HUES48 (cell line): Measurements from ENCODE around the gene PPM1L.

Source experiments
- H3K27ac ChIP-seq: one replicate; pipeline ENCODE4 v1.7.0; 2013; ENCODE audit warnings: low read depth, low read length, inconsistent platforms
- H3K27me3 ChIP-seq: 2 replicates; pipeline ENCODE4 v1.6.1; 2013; ENCODE audit warnings: mild to moderate bottlenecking, low read length; ENCODE audit not compliant: control insufficient read depth, insufficient read depth
- H3K36me3 ChIP-seq: 2 replicates; pipeline ENCODE4 v1.6.1; 2013; ENCODE audit warnings: low read length; ENCODE audit not compliant: control insufficient read depth, insufficient read depth
- H3K4me1 ChIP-seq: 2 replicates; pipeline ENCODE4 v1.6.1; 2013; ENCODE audit warnings: mild to moderate bottlenecking, low read length; ENCODE audit not compliant: control insufficient read depth, insufficient read depth
- H3K4me3 ChIP-seq: 2 replicates; pipeline ENCODE4 v1.5.1; 2013; ENCODE audit warnings: mild to moderate bottlenecking, low read depth, low read length
- H3K9ac ChIP-seq: 2 replicates; pipeline ENCODE4 v1.6.1; 2013; ENCODE audit warnings: mild to moderate bottlenecking, low read depth, low read length, moderate library complexity
- H3K9me3 ChIP-seq: 2 replicates; pipeline ENCODE4 v1.6.1; 2013; ENCODE audit warnings: low read length; ENCODE audit not compliant: control insufficient read depth, insufficient read depth

PPM1L gene

DNA sequence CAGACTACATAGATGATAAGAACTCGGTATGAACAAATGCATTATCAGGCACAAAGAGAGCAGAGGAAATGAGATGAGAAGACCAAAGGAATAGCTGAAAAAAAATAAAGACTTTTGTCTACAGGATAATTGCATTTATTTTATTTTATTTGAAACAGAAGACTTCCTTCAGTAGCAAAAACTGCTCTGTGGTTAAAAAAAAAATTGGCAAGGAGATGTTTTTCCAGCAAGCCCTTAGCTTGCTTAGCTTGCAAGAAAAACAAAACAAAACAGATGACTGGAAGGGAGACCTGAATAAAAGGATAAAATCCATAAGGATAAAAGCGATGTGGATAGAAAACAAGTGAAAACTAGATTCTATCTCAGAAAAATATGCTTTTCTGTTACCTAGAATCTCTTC is 9.1 kb upstream of the PPM1L start:
- Histone ChIP-seq H3K4me3 (no peak overlapping the region), H3K4me1 (no peaks in the 10 kb centered on the region), H3K9me3 (no peaks in the 10 kb centered on the region), H3K9ac (no peak overlapping the region), H3K27me3 (no peaks in the 10 kb centered on the region), H3K27ac (no peak overlapping the region), H3K36me3 (no peaks in the 10 kb centered on the region)

DNA sequence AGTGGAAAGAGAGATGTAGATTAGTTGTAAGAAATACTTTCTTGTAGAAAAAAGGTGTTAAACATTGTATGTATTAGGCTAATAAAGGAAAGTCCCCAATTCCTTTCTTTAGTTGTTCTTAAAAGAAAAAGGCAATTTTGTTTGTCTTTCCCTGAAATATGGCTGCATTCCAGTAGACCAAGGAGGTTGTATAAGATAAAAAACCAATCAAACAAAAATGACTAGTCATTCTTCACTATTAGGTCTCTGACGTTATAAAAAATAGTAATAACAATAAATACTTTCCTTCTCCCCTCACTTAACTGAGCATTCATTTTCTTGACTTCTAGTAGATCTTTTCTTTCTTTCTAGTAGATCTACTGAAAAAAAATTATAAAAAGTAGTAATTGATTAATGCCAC is 8.6 kb upstream of the PPM1L start:
- H3K36me3 ChIP-seq = no peaks in the 10 kb centered on the region
- no peaks in the 10 kb centered on the region for H3K9me3 ChIP-seq
- H3K9ac ChIP-seq = no peak overlapping the region
- H3K27ac ChIP-seq = no peak overlapping the region
- peaks cover under 1% of the 10 kb centered on the region; the same call in 1 of the 2 replicates for H3K27me3 ChIP-seq
- no peak overlapping the region for H3K4me3 ChIP-seq
- no peaks in the 10 kb centered on the region for H3K4me1 ChIP-seq

DNA sequence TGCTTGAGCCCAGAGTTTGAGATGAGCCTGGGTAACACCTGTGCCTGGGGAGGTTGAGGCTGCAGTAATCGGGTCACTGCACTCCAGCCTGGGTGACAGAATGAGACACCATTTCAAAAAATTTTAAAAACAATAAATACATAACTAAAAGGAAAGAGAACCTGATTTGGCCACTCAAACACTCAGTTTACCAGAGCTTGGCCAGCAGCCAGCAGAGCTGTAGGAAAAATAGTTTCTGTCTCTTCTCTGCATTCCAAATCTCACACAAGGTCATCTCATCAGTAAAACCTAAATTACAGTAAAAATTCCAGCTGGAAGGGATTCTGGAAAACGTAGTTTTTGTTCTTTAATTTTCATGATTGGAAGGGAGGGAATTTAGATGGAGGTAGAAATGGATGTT is 7.8 kb upstream of the PPM1L start:
- no peaks in the 10 kb centered on the region for H3K4me1 ChIP-seq
- H3K36me3 ChIP-seq = no peaks in the 10 kb centered on the region
- no peaks in the 10 kb centered on the region for H3K9me3 ChIP-seq
- no peak overlapping the region for H3K9ac ChIP-seq
- H3K27ac ChIP-seq = no peak overlapping the region
- peaks cover 9% of the 10 kb centered on the region for H3K27me3 ChIP-seq
- no peak overlapping the region for H3K4me3 ChIP-seq

DNA sequence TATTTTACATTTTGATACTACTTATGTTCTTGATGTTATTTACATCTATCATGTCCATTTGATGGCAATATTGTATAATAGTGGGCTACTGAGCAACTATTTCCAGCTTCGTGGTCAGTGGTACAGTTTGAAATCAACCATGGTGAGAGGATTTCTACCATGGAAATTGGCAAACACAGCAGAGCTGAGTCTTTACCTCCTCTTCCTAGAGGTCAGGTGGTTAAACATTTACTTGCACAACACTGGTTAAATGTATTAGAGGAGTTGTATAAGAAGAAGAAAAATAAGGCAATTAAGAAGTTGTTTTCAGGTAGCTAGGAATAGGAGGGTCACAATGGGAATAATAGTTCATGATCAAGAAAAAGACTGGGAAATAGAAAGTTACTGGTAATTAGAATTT is 7.2 kb upstream of the PPM1L start:
- Histone ChIP-seq H3K9me3 (no peaks in the 10 kb centered on the region), H3K9ac (no peak overlapping the region), H3K36me3 (no peaks in the 10 kb centered on the region), H3K27ac (no peak overlapping the region), H3K27me3 (peaks cover 14% of the 10 kb centered on the region), H3K4me3 (no peak overlapping the region), H3K4me1 (no peaks in the 10 kb centered on the region)

DNA sequence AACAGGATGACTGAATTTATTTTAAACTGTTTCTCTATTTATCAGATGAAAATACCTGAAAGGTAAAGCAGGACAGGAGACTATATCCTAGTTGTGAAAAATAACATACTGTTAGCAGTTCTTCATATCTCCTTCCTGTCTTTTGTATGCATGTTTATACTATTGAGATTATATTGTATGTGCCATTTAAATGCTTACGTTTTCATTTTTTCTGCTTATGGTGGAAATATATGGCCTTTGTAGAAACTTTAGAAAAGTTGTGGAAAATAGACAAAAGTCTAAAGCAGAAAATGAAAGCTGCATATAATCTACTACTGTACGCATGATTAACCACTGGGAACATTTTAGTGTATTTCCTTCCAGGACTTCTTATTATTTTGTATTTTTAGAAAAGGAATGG is 2.1 kb upstream of the PPM1L start:
- peaks cover 44% of the 10 kb centered on the region for H3K27me3 ChIP-seq
- no peak overlapping the region for H3K27ac ChIP-seq
- H3K4me3 ChIP-seq = peak overlapping the region; percentile 77
- no peaks in the 10 kb centered on the region for H3K9me3 ChIP-seq
- peaks cover 21% of the 10 kb centered on the region for H3K4me1 ChIP-seq
- H3K9ac ChIP-seq = no peak overlapping the region
- no peaks in the 10 kb centered on the region for H3K36me3 ChIP-seq

DNA sequence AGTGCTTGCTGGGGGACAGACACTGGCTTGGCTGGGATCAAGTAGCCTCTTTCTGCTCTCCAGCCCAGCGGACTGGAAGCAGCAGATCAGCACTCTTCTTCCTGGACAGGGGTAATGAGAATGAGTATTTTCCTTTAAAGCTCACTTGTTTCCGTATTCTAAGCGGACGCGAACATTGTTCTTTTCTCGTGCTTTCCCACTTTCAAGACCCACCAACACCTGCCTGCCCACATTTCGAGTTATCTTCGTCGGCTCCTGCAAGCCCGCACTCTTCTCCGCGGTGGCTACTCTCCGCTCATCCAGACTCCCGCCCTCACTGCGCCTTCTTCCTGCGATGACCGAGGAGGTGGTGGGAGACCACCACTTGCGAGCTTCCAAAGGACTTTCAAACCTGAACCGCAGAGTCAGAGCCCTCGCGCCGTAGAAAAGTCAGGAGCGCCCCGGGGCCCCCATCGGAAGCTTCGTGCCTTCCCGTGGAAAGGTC is 1.6 kb upstream of the PPM1L start:
- peaks cover 44% of the 10 kb centered on the region for H3K27me3 ChIP-seq
- H3K27ac ChIP-seq = peak overlapping the region; percentile 50
- H3K9me3 ChIP-seq = no peaks in the 10 kb centered on the region
- no peaks in the 10 kb centered on the region for H3K36me3 ChIP-seq
- H3K4me3 ChIP-seq = peak overlapping the region; percentile 77
- no peak overlapping the region for H3K9ac ChIP-seq
- peaks cover 22% of the 10 kb centered on the region for H3K4me1 ChIP-seq

DNA sequence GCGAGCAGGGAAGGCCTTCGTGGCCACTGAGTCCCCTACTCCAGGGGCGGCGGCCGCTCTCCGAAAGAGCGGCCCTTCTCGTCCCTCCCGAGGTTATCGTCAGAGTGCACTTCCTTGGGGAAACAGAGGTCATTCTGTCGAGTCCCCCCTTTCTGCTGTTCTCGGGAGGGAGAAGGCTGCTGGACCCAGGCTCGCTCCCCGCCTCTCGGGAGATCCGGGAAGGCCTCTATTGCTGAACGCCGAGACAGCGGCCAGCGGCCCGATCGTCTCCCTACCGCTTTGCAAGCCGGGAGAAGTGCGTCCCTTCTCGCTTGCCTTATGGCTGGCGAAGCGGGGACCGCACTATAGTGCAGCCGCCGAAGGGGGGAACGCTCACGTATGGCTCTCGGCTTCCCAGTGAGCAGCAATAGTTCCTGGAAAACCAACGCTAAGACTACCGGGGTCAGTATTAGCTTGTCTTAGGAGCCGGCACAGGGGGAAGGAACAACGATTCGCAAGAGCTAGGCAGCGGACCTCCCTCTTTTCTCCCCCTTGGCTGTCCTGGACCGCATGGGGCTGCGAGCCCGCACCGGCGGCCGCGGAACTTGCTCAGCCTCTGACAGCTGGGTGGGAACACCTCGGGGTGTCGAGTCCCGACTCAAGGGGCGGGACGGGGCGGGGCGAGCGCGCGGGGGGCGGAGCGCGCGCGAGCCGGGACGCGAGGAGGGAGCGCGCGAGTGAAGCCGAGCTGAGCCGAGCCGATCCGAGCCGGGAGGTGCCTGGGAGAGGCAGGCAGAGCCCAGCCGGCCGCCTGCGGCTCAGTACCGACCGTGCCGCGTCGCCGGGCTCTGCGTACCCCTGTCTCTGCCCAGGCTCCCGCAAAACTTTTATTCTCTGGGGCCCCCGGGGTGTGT is 930 bp upstream of the PPM1L start:
- Histone ChIP-seq H3K4me1 (peaks cover 27% of the 10 kb centered on the region), H3K36me3 (no peaks in the 10 kb centered on the region), H3K9ac (peak overlapping the region; percentile 69), H3K27me3 (peaks cover 44% of the 10 kb centered on the region), H3K4me3 (peak overlapping the region; percentile 77), H3K27ac (peak overlapping the region; percentile 50), H3K9me3 (no peaks in the 10 kb centered on the region)

DNA sequence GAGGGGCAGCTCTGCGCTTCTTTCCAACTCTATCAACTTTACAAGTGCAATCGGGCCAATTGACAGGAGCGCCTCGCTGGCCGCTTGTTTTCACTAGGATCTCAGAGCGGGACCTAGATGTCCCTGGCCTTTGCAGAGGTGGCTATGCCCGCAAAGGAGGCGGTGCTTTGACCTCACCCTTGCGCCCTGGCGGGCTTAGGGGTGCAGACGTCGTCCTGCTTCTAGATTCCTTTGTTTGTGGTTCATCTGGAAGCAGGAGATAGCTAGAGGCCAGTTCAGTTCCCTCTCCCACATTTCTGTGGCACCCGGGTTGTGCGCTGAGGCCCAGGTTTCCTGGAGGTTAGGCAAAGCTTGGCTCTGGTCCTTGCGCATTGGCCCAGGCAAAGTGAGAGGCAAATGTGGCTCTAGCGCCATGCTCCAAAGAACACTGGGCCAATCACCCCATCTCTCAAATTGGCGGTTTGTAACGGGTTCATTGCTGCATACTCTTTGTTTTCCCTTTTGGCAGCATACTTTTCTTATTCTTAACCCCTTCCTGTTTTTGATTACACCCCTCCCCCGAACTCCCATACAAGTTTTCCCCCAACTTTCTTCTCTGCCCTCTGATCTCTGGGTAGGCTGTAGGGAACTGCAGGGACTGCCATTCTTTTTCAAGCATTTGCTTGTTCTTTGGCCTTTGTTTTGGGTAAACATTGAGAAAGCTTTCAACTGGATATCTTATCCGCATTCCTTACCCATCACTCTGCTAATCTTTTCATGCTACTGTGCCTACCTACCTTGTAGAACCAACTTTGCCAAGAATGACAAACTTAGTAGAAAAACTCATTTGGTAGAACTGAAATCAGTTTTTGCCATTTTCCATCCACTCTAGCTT is 1.4 kb downstream of the PPM1L start:
- no peaks in the 10 kb centered on the region for H3K9me3 ChIP-seq
- H3K36me3 ChIP-seq = no peaks in the 10 kb centered on the region
- peak overlapping the region; percentile 77 for H3K4me3 ChIP-seq
- H3K27ac ChIP-seq = peak overlapping the region; percentile 2
- H3K27me3 ChIP-seq = peaks cover 43% of the 10 kb centered on the region
- H3K9ac ChIP-seq = peak overlapping the region; percentile 46
- H3K4me1 ChIP-seq = peaks cover 27% of the 10 kb centered on the region

DNA sequence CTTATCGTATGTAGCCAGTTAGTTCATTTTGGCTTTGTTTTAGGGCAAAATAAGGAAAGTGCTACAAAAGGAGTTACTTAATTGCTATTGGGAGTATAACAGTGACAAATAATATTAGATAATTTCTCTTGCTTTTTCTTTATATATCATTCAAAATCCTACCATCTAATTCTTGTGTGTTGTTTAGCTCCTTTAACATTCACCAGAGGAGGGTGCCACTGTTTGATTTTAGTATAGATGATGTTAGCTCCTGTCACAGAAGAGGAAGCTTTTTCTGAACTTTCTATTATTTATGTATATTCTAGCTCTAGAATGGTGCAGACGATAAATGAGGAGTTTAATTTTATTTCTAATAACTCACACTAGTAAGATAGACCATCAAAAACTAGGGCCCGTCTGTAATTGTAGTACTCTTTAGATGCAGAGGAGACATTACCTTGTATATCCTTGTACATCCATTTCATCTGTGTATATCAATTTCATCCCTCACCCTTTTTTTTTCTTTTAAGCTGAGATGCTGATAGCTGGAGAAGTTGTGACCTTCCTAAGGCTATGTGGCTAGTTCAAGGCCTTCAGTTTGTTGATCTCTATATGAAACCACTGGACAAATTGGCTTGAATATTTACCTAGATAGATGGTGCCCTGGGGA is 3.0 kb downstream of the PPM1L start:
- Histone ChIP-seq H3K36me3 (no peaks in the 10 kb centered on the region), H3K9me3 (no peaks in the 10 kb centered on the region), H3K27ac (no peak overlapping the region), H3K9ac (no peak overlapping the region), H3K27me3 (peaks cover 27% of the 10 kb centered on the region), H3K4me1 (peaks cover 27% of the 10 kb centered on the region), H3K4me3 (peak overlapping the region; percentile 77; the same call in 1 of the 2 replicates)

DNA sequence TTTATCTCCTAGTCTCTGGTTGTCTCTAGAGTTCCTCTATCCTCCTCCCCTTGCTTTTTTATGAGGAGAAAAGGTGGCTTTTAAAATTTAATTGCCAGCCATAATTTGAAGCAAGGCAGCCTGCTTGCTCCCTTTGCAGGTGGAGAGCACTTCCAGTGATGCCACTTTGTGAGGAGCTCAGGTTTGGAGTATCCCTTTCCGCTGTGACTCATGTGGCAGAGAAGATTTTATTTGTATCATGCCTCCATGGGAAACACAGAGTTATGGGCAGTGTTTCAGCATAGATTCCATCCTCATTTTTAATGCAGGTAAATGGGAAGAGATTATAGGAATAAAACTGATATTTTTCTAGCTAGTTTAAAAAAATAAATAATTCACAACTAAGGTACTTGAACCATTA is 7.0 kb downstream of the PPM1L start:
- no peak overlapping the region for H3K27ac ChIP-seq
- no peak overlapping the region for H3K9ac ChIP-seq
- no peaks in the 10 kb centered on the region for H3K36me3 ChIP-seq
- peaks cover 13% of the 10 kb centered on the region for H3K4me1 ChIP-seq
- no peak overlapping the region for H3K4me3 ChIP-seq
- 0 out of 2 replicates have a peak, but pooled peaks cover 1% of the 10 kb centered on the region for H3K27me3 ChIP-seq
- no peaks in the 10 kb centered on the region for H3K9me3 ChIP-seq
